IMR-90 (cell line): ENCODE measurements around the gene URB2. TPM values are rescaled to one million over a fixed set of nuclear protein-coding genes. Genes with fewer than 3 reads are reported as not detected.
A peak's percentile ranks its signal among the peaks of the same experiment; 100 is the strongest.

Experiments
- ATAC-seq: fragments of 200-7000 bp; cut with Tn5 transposase; 2 replicates; pipeline ENCODE4 v1.9.1; 2020; ENCODE audit warnings: low read depth, mild to moderate bottlenecking, moderate library complexity
- Bru-seq: library from RNA; stranded (reverse); fragments of 400-500 nt; gene quantifications from one replicate; lab custom pipeline; 2021; lab: Mats Ljungman, UMichigan
- BruChase-seq, 2 experiments: library from RNA; stranded (reverse); fragments of 400-500 nt; gene quantifications; one replicate each; lab custom pipeline; 2021; lab: Mats Ljungman, UMichigan
- BruUV-seq: library from RNA; stranded (reverse); fragments of 400-500 nt; replicated peaks from 2 replicates; lab custom pipeline; 2021; lab: Mats Ljungman, UMichigan
- CTCF ChIA-PET: fragments of 300-600 bp; formaldehyde crosslinking; extraction: SDS; loops from one replicate; lab custom pipeline; 2021; ENCODE audit warnings: antibody characterized with exemption; lab: Yijun Ruan, JAX
- POLR2A ChIA-PET: fragments of 300-600 bp; sonication (Branson Sonifier 250); formaldehyde crosslinking; loops from one replicate; lab custom pipeline; 2022; ENCODE audit warnings: antibody characterized with exemption; ENCODE audit not compliant: unreplicated experiment; lab: Charles Lee
- DNase-seq: peaks from one replicate; pipeline ENCODE4 v3.0.0; 2013
- H2AFZ ChIP-seq: replicated peaks from 2 replicates; pipeline ENCODE3; 2013; ENCODE audit warnings: low read length, mild to moderate bottlenecking; ENCODE audit not compliant: poor library complexity
- H2AK5ac ChIP-seq: 2 replicates; pipeline ENCODE4 v1.6.1; 2013; ENCODE audit warnings: low read depth, low read length, inconsistent platforms
- H2AK9ac ChIP-seq: replicated peaks from 2 replicates; pipeline ENCODE3; 2013; ENCODE audit warnings: mild to moderate bottlenecking, low read depth, low read length, moderate library complexity; ENCODE audit not compliant: poor library complexity
- H2BK120ac ChIP-seq: 2 replicates; pipeline ENCODE4 v1.6.1; 2013; ENCODE audit warnings: low read depth, low read length, inconsistent platforms
- H2BK15ac ChIP-seq: 3 replicates; pipeline ENCODE4 v1.6.1; 2013; ENCODE audit warnings: low read depth, low read length, inconsistent platforms
- H2BK20ac ChIP-seq: 2 replicates; pipeline ENCODE4 v1.6.1; 2013; ENCODE audit warnings: low read depth, mild to moderate bottlenecking, inconsistent platforms, low read length, moderate library complexity
- H2BK5ac ChIP-seq: 2 replicates; pipeline ENCODE4 v1.6.1; 2013; ENCODE audit warnings: mild to moderate bottlenecking, low read depth, low read length, inconsistent platforms; ENCODE audit not compliant: poor library complexity, severe bottlenecking
- H3K14ac ChIP-seq: replicated peaks from 2 replicates; pipeline ENCODE4 v1.6.1; 2013; ENCODE audit warnings: low read depth, low read length, inconsistent platforms
- H3K18ac ChIP-seq: 2 replicates; pipeline ENCODE4 v1.6.1; 2013; ENCODE audit warnings: low read depth, low read length, control low read depth
- H3K23ac ChIP-seq: 2 replicates; pipeline ENCODE4 v1.6.1; 2013; ENCODE audit warnings: low read depth, low read length, inconsistent platforms
- H3K27ac ChIP-seq: 2 replicates; pipeline ENCODE4 v1.5.1; 2013; ENCODE audit warnings: mild to moderate bottlenecking, control low read depth, low read length; ENCODE audit not compliant: insufficient read depth
- H3K27me3 ChIP-seq: 2 replicates; pipeline ENCODE4 v1.6.1; 2013; ENCODE audit warnings: low read length; ENCODE audit not compliant: control insufficient read depth, insufficient read depth
- H3K36me3 ChIP-seq: 2 replicates; pipeline ENCODE4 v1.6.1; 2013; ENCODE audit warnings: low read length, mixed read lengths; ENCODE audit not compliant: control insufficient read depth, insufficient read depth
- H3K4ac ChIP-seq: 2 replicates; pipeline ENCODE4 v1.6.1; 2013; ENCODE audit warnings: low read depth, low read length, inconsistent platforms
- H3K4me1 ChIP-seq: 2 replicates; pipeline ENCODE4 v1.6.1; 2013; ENCODE audit warnings: low read length, mixed read lengths; ENCODE audit not compliant: control insufficient read depth, insufficient read depth
- H3K4me2 ChIP-seq: 2 replicates; pipeline ENCODE4 v1.6.1; 2013; ENCODE audit warnings: low read depth, mild to moderate bottlenecking, control low read depth, low read length, moderate library complexity
- H3K4me3 ChIP-seq: 2 replicates; pipeline ENCODE4 v1.5.1; 2013; ENCODE audit warnings: low read depth, mild to moderate bottlenecking, control low read depth, low read length, moderate library complexity; ENCODE audit not compliant: insufficient read depth
- H3K56ac ChIP-seq: 2 replicates; pipeline ENCODE4 v1.6.1; 2013; ENCODE audit warnings: low read length, inconsistent platforms; ENCODE audit not compliant: insufficient read depth; ENCODE audit errors: extremely low read depth
- H3K79me1 ChIP-seq, 2 experiments: 2 replicates each; pipeline ENCODE4 v1.6.1; 2013; ENCODE audit warnings: low read length in 2 of 2, inconsistent platforms in 1 of 2, low read depth in 1 of 2
- H3K9ac ChIP-seq: 2 replicates; pipeline ENCODE4 v1.6.1; 2013; ENCODE audit warnings: low read depth, low read length, control low read depth
- H3K9me1 ChIP-seq: 2 replicates; pipeline ENCODE4 v1.6.1; 2013; ENCODE audit warnings: low read length, inconsistent platforms; ENCODE audit not compliant: insufficient read depth
- H3K9me3 ChIP-seq: 2 replicates; pipeline ENCODE4 v1.6.1; 2013; ENCODE audit warnings: low read length; ENCODE audit not compliant: control insufficient read depth, insufficient read depth
- H4K20me1 ChIP-seq: 2 replicates; pipeline ENCODE4 v1.6.1; 2013; ENCODE audit warnings: low read length, inconsistent platforms; ENCODE audit not compliant: insufficient read depth
- H4K5ac ChIP-seq: 2 replicates; pipeline ENCODE4 v1.6.1; 2013; ENCODE audit warnings: mild to moderate bottlenecking, low read depth, low read length, control low read depth
- H4K8ac ChIP-seq, 2 experiments: 2 replicates each; pipeline ENCODE4 v1.6.1; 2013; ENCODE audit warnings: low read depth in 2 of 2, low read length in 2 of 2, control low read depth in 1 of 2, inconsistent platforms in 1 of 2
- H4K91ac ChIP-seq: 2 replicates; pipeline ENCODE4 v1.6.1; 2013; ENCODE audit warnings: low read depth, low read length, inconsistent platforms; ENCODE audit not compliant: insufficient read depth
- CEBPB ChIP-seq: IDR thresholded peaks from 2 replicates; pipeline ENCODE4 v1.6.1; 2012; ENCODE audit warnings: low read depth, low read length, improper control_type of control experiment
- CHD1 ChIP-seq: IDR thresholded peaks from 2 replicates; pipeline ENCODE4 v1.6.1; 2012; ENCODE audit warnings: low read depth, low read length, improper control_type of control experiment
- CTCF ChIP-seq: conservative IDR thresholded peaks from 2 replicates; pipeline ENCODE4 v1.5.1; 2012; ENCODE audit warnings: mild to moderate bottlenecking, low read depth, low read length, improper control_type of control experiment
- FOS ChIP-seq: fragments of 150-350 bp; IDR thresholded peaks from 2 replicates; pipeline ENCODE4 v1.6.1; 2016; ENCODE audit warnings: low read depth, low read length
- MAFK ChIP-seq: IDR thresholded peaks from 2 replicates; pipeline ENCODE4 v1.6.1; 2012; ENCODE audit warnings: low read depth, low read length, improper control_type of control experiment
- MAZ ChIP-seq: IDR thresholded peaks from 2 replicates; pipeline ENCODE4 v1.6.1; 2012; ENCODE audit warnings: low read depth, mild to moderate bottlenecking, low read length, improper control_type of control experiment, moderate library complexity, borderline replicate concordance
- NFE2L2 ChIP-seq: fragments of 150-350 bp; IDR thresholded peaks from 2 replicates; pipeline ENCODE4 v1.6.1; 2016; ENCODE audit warnings: low read depth, mild to moderate bottlenecking, low read length
- POLR2A ChIP-seq: IDR thresholded peaks from 2 replicates; pipeline ENCODE4 v1.6.1; 2012; ENCODE audit warnings: mild to moderate bottlenecking, low read depth, low read length
- RAD21 ChIP-seq: IDR thresholded peaks from 2 replicates; pipeline ENCODE4 v1.6.1; 2012; ENCODE audit warnings: low read length, improper control_type of control experiment
- RCOR1 ChIP-seq: IDR thresholded peaks from 2 replicates; pipeline ENCODE4 v1.6.1; 2012; ENCODE audit warnings: mild to moderate bottlenecking, low read length, improper control_type of control experiment; ENCODE audit not compliant: insufficient replicate concordance
- SMC3 ChIP-seq: fragments of 150-350 bp; IDR thresholded peaks from 2 replicates; pipeline ENCODE4 v1.6.1; 2016; ENCODE audit warnings: low read depth, mild to moderate bottlenecking, antibody characterized with exemption, low read length, moderate library complexity
- WGBS, 2 experiments: methylation state at CpG; one replicate each; pipeline versions ENCODE4 v1.1.5 to v1.1.7; 2013; ENCODE audit warnings: missing lambda C conversion rate in 2 of 2; ENCODE audit not compliant: insufficient read length in 1 of 2; ENCODE audit errors: extremely low coverage in 2 of 2; 5-methylcytosine and 5-hydroxymethylcytosine counted together
- dilution Hi-C: fragments of 300-500 bp; cut with HindIII; formaldehyde crosslinking; loops from one replicate; pipeline ENCODE4 v1.14.3; 2018; ENCODE audit warnings: low sequenced_read_pairs; ENCODE audit not compliant: unreplicated experiment
- in situ Hi-C: fragments of 300-500 bp; cut with MboI; formaldehyde crosslinking; loops from 3 replicates; pipeline ENCODE4 v1.14.3; 2019; ENCODE audit warnings: low sequenced_read_pairs, inconsistent platforms, mixed read lengths
- intact Hi-C: fragments of 100-400 bp; cut with micrococcal nuclease; formaldehyde crosslinking; loops from 2 replicates; pipeline ENCODE4 v1.10.0; 2022
- long read RNA-seq: library from polyadenylated mRNA; unstranded; transcript quantifications from one replicate; pipeline ENCODE4 v2.0.0, GENCODE V29; 2021; ENCODE audit not compliant: unreplicated experiment
- polyA plus RNA-seq, 3 experiments: library from polyadenylated mRNA; depleted of rRNA; stranded (reverse); fragments of >200 nt; gene quantifications; 2 replicates each; pipeline ENCODE4 v1.2.3, GENCODE V29; 2012; ENCODE audit warnings: low replicate concordance in 1 of 3
- total RNA-seq: library from RNA; depleted of rRNA; stranded (reverse); fragments of >200 nt; gene quantifications from 2 replicates; pipeline ENCODE4 v1.2.3, GENCODE V29; 2012; rRNA removed
- TF ChIP-seq, protein P1 (sequence below): fragments of 150-350 bp; IDR thresholded peaks from 2 replicates; pipeline ENCODE4 v1.6.1; 2016; ENCODE audit warnings: low read depth, mild to moderate bottlenecking, low read length, moderate library complexity, borderline replicate concordance

Gene URB2
- total RNA-seq, result 12.8 and 15.4 TPM in 2 replicates
- polyA plus RNA-seq (2012; rRNA removed), result 5.9 and 6.3 TPM in 2 replicates
- 3.8 and 4.5 TPM in 2 replicates for polyA plus RNA-seq (2012; cell fraction: cytosol; rRNA removed)
- 5.1 and 10.3 TPM in 2 replicates for polyA plus RNA-seq (2012; cell fraction: nucleus; rRNA removed; ENCODE audit: low replicate concordance)
- percentile 68 among the genes with signal in this experiment for Bru-seq, nascent RNA
- BruChase-seq, experiment 1, labeled RNA remaining after a 6-hour chase, result percentile 50 among the genes with signal in this experiment
- BruChase-seq, experiment 2, labeled RNA remaining after a 2-hour chase, result percentile 70 among the genes with signal in this experiment
- long read RNA-seq, full-length matches to known transcripts, result 4 of 7 reads
- long read RNA-seq, partial matches to known transcripts, result 2 of 7 reads
- long read RNA-seq, other reads (novel, unspliced or antisense), result 1 of 7 reads

GRCh38 chr1:229625915-229626831 is at the start of gene URB2, which contains the start of gene TAF5L:
Gene URB2 (plus strand): TSS chr1:229626247. CDS start chr1:229627634, 1,387 bp downstream.
Gene TAF5L (minus strand): TSS chr1:229626122. CDS start chr1:229614482, 11,640 bp downstream.
- in situ Hi-C loops, result loop anchor here (5.0 kb wide), 1 partner anchor 69 kb away; the partner anchor contains the start of gene ABCB10
- no peak for TF ChIP-seq CEBPB
- no peak for TF ChIP-seq SMC3
- no peak for TF ChIP-seq MAFK
- TF ChIP-seq POLR2A, result peak; percentile 67; the same call in 1 of the 2 replicates
- TF ChIP-seq, protein P1, sequence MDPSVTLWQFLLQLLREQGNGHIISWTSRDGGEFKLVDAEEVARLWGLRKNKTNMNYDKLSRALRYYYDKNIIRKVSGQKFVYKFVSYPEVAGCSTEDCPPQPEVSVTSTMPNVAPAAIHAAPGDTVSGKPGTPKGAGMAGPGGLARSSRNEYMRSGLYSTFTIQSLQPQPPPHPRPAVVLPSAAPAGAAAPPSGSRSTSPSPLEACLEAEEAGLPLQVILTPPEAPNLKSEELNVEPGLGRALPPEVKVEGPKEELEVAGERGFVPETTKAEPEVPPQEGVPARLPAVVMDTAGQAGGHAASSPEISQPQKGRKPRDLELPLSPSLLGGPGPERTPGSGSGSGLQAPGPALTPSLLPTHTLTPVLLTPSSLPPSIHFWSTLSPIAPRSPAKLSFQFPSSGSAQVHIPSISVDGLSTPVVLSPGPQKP, result no peak
- no peak for TF ChIP-seq CHD1
- no peak for TF ChIP-seq RAD21
- peak; percentile 95; the same call in 1 of the 2 replicates for TF ChIP-seq MAZ
- no peak for TF ChIP-seq NFE2L2
- TF ChIP-seq CTCF, result no peak
- TF ChIP-seq RCOR1, result no peak
- TF ChIP-seq FOS, result no peak

More at GRCh38 chr1:229625915-229626831, at the start of gene URB2, which contains the start of gene TAF5L:
- Histone ChIP-seq H3K4me2 (peak within 1 kb of the TSS; percentile 99), H3K4me3 (peak within 1 kb of the TSS; percentile 84), H2AK5ac (peak within 1 kb of the TSS; percentile 48), H3K4me1 (peaks cover 6% of the 10 kb centered on the region), H2AFZ (peak within 1 kb of the TSS; percentile 94), H3K9me3 (no peaks in the 10 kb centered on the region), H3K56ac (peak within 1 kb of the TSS; percentile 52), H2BK5ac (peak within 1 kb of the TSS; percentile 74), H3K9ac (peak within 1 kb of the TSS; percentile 64), H4K8ac (peak within 1 kb of the TSS; percentile 56 to 68; a peak in 3 of 4 replicates), H2BK15ac (no peak within 1 kb of the TSS), H2BK20ac (no peak within 1 kb of the TSS), H3K23ac (peak within 1 kb of the TSS; percentile 68), H4K5ac (no peak within 1 kb of the TSS), H3K79me1 (peaks cover 16 to 53% of the 10 kb centered on the region in 2 experiments), H3K14ac (peak within 1 kb of the TSS; percentile 61), H4K20me1 (peaks cover 42% of the 10 kb centered on the region), H3K9me1 (peaks cover 6% of the 10 kb centered on the region; the same call in 1 of the 2 replicates), H2AK9ac (peak within 1 kb of the TSS; percentile 97), H3K36me3 (peaks cover 2% of the 10 kb centered on the region; the same call in 1 of the 2 replicates), H3K18ac (no peak within 1 kb of the TSS), H3K27me3 (no peaks in the 10 kb centered on the region), H3K4ac (peak within 1 kb of the TSS; percentile 26), H3K27ac (peak within 1 kb of the TSS; percentile 70), H2BK120ac (no peak within 1 kb of the TSS), H4K91ac (peak within 1 kb of the TSS; percentile 19)
- ChIA-PET POLR2A (interaction anchor here (1.0 to 1.2 kb wide), 2 partner anchors 67 kb away, joined by 3 read pairs; partner anchors contain the start of gene ABCB10), CTCF (interaction anchor here (1.0 kb wide), 1 partner anchor 68 kb away, joined by 3 read pairs; the partner anchor contains the start of gene ABCB10)
- dilution Hi-C loops (no loop called here), intact Hi-C loops (loop anchor here (1.0 to 5.0 kb wide), 3 partner anchors 67 to 684 kb away; no protein-coding TSS in a partner anchor)
- DNase-seq (peak; percentile 89), ATAC-seq (peak; percentile 95)
- WGBS, 2 experiments, result 1% methylated on average over 41 of the region's 97 CpGs; no CpG with 5 or more reads in 1 of the 2 experiments
- BruUV-seq, result no TSS peak
